Duodenal mucosa (tissue), 2 donors: ENCODE results near the gene GLRA3.

Experiments
- H3K27ac ChIP-seq: one replicate; pipeline ENCODE4 v1.7.0; 2013; ENCODE audit warnings: low read depth, low read length
- H3K27me3 ChIP-seq, 2 donors: one replicate each; pipeline ENCODE4 v1.7.0; 2013; ENCODE audit warnings: low read length in 2 of 2, control low read depth in 1 of 2; ENCODE audit not compliant: insufficient read depth in 2 of 2, control insufficient read depth in 1 of 2
- H3K36me3 ChIP-seq, 2 donors: one replicate each; pipeline ENCODE4 v1.7.0; 2013; ENCODE audit warnings: low read length in 2 of 2, control low read depth in 1 of 2; ENCODE audit not compliant: insufficient read depth in 2 of 2, control insufficient read depth in 1 of 2
- H3K4me1 ChIP-seq, 2 donors: one replicate each; pipeline ENCODE4 v1.7.0; 2013; ENCODE audit warnings: low read length in 2 of 2, control low read depth in 1 of 2; ENCODE audit not compliant: insufficient read depth in 2 of 2, control insufficient read depth in 1 of 2
- H3K4me3 ChIP-seq, 2 donors: one replicate each; pipeline ENCODE4 v1.7.0; 2013; ENCODE audit warnings: low read length in 2 of 2, low read depth in 1 of 2
- H3K9ac ChIP-seq, 2 donors: one replicate each; pipeline ENCODE4 v1.7.0; 2013; ENCODE audit warnings: low read length in 2 of 2, low read depth in 1 of 2
- H3K9me3 ChIP-seq, 2 donors: one replicate each; pipeline ENCODE4 v1.7.0; 2013; ENCODE audit warnings: low read length in 2 of 2, control low read depth in 1 of 2; ENCODE audit not compliant: control insufficient read depth in 1 of 2

GLRA3 gene

GRCh38 chr4:174764105-174764729 is 64.8 kb downstream of the GLRA3 start:
- Histone ChIP-seq H3K4me1 (no peaks in the 10 kb centered on the region), H3K27me3 (no peaks in the 10 kb centered on the region), H3K9ac (no peak overlapping the region), H3K4me3 (no peak overlapping the region), H3K9me3 (no peaks in the 10 kb centered on the region), H3K27ac (no peak overlapping the region), H3K36me3 (no peaks in the 10 kb centered on the region)

GRCh38 chr4:174763454-174764104 is 65.5 kb downstream of the GLRA3 start:
- H3K9ac ChIP-seq: no peak overlapping the region
- no peak overlapping the region for H3K4me3 ChIP-seq
- no peaks in the 10 kb centered on the region for H3K27me3 ChIP-seq
- H3K9me3 ChIP-seq: no peaks in the 10 kb centered on the region
- no peaks in the 10 kb centered on the region for H3K36me3 ChIP-seq
- no peaks in the 10 kb centered on the region for H3K4me1 ChIP-seq
- H3K27ac ChIP-seq: no peak overlapping the region

GRCh38 chr4:174761451-174761850 is 67.6 kb downstream of the GLRA3 start:
- Histone ChIP-seq H3K9ac (no peak overlapping the region), H3K4me3 (no peak overlapping the region), H3K27me3 (no peaks in the 10 kb centered on the region), H3K9me3 (no peaks in the 10 kb centered on the region), H3K4me1 (no peaks in the 10 kb centered on the region), H3K27ac (no peak overlapping the region), H3K36me3 (no peaks in the 10 kb centered on the region)

GRCh38 chr4:174757736-174758135 is 71.3 kb downstream of the GLRA3 start:
- Histone ChIP-seq H3K4me1 (no peaks in the 10 kb centered on the region), H3K27me3 (no peaks in the 10 kb centered on the region), H3K9ac (no peak overlapping the region), H3K27ac (no peak overlapping the region), H3K9me3 (no peaks in the 10 kb centered on the region), H3K4me3 (no peak overlapping the region), H3K36me3 (no peaks in the 10 kb centered on the region)

- Histone ChIP-seq H3K9ac (no peak overlapping the region), H3K9me3 (no peaks in the 10 kb centered on the region), H3K36me3 (no peaks in the 10 kb centered on the region), H3K27ac (no peak overlapping the region), H3K27me3 (no peaks in the 10 kb centered on the region), H3K4me1 (no peaks in the 10 kb centered on the region), H3K4me3 (no peak overlapping the region)
Observed at GRCh38 chr4:174753021-174753420, 76.0 kb downstream of the GLRA3 start.

GRCh38 chr4:174752026-174752425 is 77.0 kb downstream of the GLRA3 start:
- no peaks in the 10 kb centered on the region for H3K36me3 ChIP-seq
- no peak overlapping the region for H3K9ac ChIP-seq
- no peaks in the 10 kb centered on the region for H3K4me1 ChIP-seq
- no peak overlapping the region for H3K27ac ChIP-seq
- H3K9me3 ChIP-seq: no peaks in the 10 kb centered on the region
- H3K4me3 ChIP-seq: no peak overlapping the region
- no peaks in the 10 kb centered on the region for H3K27me3 ChIP-seq

GRCh38 chr4:174749091-174749490 is 80.0 kb downstream of the GLRA3 start:
- Histone ChIP-seq H3K36me3 (no peaks in the 10 kb centered on the region), H3K9ac (no peak overlapping the region), H3K9me3 (no peaks in the 10 kb centered on the region), H3K27ac (no peak overlapping the region), H3K4me1 (no peaks in the 10 kb centered on the region), H3K4me3 (no peak overlapping the region), H3K27me3 (no peaks in the 10 kb centered on the region)

- H3K4me1 ChIP-seq: no peaks in the 10 kb centered on the region
- no peaks in the 10 kb centered on the region for H3K36me3 ChIP-seq
- H3K9ac ChIP-seq: no peak overlapping the region
Observed at GRCh38 chr4:174746710-174747109, 82.3 kb downstream of the GLRA3 start.

GRCh38 chr4:174742561-174742960 is 86.5 kb downstream of the GLRA3 start:
- Histone ChIP-seq H3K27me3 (no peaks in the 10 kb centered on the region), H3K4me1 (no peaks in the 10 kb centered on the region), H3K36me3 (no peaks in the 10 kb centered on the region), H3K4me3 (no peak overlapping the region), H3K27ac (no peak overlapping the region), H3K9me3 (no peaks in the 10 kb centered on the region), H3K9ac (no peak overlapping the region)

More at GRCh38 chr4:174746710-174747109, 82.3 kb downstream of the GLRA3 start:
- H3K4me3 ChIP-seq: no peak overlapping the region
- H3K9me3 ChIP-seq: no peaks in the 10 kb centered on the region
- no peaks in the 10 kb centered on the region for H3K27me3 ChIP-seq
- H3K27ac ChIP-seq: no peak overlapping the region

- Histone ChIP-seq H3K27me3 (no peaks in the 10 kb centered on the region), H3K27ac (no peak overlapping the region), H3K4me1 (no peaks in the 10 kb centered on the region), H3K9ac (no peak overlapping the region), H3K9me3 (no peaks in the 10 kb centered on the region), H3K36me3 (no peaks in the 10 kb centered on the region), H3K4me3 (no peak overlapping the region)
Observed at GRCh38 chr4:174739576-174739975, 89.5 kb downstream of the GLRA3 start.
